GM21529 (cell line): ENCODE measurements around the gene SAMD4A.

Source experiments
- ATAC-seq: cut with Tn5 transposase; IDR thresholded peaks from one replicate; pipeline ENCODE4 v1.9.1; 2021; ENCODE audit not compliant: unreplicated experiment

The SAMD4A gene

DNA sequence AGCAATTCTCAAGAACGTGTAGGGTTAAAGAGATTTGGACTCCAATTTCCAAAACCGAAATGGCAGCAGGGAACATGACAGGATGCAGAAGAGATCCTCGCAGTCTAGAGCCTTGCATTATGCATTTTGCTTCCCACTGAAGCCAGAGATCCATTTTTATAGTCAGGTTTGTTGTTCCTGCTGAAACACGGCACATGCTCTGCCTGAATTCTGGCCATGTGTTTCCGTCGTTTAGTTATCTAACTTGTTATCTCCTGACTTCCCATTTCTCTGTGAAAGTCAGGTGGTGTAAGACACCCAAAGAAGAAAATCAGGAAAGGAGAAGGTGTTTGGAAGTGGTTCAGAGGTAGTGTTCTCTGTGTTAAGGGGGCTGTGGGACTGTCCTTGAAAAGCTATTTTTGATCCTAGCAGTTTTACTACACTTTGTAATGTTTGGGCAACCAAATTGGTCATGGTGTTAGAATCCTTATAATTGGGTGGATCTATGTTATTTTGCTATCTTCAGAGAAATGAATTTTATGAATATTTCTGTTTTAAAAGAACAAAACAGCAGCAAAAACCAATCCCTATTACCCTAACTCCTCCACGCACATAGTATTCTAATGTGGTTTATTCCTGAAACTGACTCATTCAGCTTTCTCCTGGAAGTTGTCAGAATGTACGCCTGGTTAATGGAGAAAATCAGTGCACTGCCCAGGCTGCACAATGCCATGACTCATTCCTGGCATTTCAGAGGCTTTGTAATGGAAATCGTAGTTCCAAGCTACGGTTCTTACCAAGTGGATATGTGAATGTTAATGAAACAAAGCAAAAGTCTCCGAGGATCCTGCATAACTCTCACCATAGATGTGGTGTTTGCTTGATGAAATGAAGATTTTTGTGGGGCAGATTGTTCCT lies 110.1 kb downstream of the SAMD4A start:
- no peak for ATAC-seq

DNA sequence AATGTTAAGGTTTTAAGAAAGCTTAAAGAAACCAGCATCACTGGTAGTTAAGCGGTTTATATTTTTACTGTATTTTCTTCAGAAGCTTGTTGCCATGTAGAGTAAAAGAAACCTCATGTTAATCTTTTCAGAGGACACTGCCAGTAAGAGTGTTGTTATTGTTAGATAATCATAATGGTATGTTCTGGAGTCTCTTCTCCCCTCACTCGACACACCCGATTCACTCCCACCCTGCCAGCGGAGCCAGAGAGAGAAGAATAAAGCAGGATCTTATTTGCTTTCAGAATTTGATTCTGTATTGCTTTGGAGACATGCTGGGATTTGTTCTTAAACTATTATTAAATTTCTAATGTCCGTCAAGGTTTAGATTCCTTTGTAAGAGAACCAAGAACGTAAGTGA lies 113.7 kb downstream of the SAMD4A start:
- ATAC-seq = no peak

DNA sequence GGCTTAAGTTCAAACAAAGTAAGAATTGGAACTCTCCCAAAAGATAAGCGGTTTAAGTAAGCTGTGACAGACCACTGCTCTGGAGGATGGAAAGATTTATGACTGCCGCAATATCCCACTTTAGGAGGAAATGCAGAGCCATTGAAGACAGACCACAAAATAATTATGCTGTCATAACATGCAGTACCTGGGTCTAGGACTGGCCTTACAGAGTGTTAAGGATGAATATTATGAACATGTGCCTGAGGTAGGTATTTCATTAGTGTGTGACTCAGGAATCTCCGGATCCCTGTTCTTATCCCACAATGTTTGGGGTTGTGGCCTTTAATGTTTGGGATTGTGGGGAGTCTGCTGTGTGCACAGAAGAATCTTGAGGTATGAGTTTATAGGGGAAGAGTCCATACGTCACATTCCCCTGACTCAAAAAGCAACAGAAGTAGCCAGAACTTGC lies 114.9 kb downstream of the SAMD4A start:
- no peak for ATAC-seq

DNA sequence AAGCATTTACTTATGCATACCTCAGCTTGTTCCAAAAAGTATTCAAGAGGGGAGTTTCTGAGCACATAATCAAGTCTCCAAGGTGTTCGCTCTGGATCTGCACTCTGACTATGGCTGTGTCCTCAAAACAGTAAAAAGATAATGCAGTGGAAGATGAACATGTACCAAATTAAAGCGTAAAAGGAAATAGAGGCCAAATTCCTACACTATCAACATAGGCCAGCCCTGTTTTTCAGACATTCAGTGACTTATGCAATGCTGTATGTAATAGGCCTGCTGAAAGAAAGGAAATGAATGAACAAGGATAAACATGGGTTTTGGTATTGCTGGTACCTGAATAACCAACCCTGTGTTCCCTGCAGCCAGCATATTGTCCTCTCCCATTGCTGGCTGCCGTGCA lies 115.7 kb downstream of the SAMD4A start:
- ATAC-seq = no peak

DNA sequence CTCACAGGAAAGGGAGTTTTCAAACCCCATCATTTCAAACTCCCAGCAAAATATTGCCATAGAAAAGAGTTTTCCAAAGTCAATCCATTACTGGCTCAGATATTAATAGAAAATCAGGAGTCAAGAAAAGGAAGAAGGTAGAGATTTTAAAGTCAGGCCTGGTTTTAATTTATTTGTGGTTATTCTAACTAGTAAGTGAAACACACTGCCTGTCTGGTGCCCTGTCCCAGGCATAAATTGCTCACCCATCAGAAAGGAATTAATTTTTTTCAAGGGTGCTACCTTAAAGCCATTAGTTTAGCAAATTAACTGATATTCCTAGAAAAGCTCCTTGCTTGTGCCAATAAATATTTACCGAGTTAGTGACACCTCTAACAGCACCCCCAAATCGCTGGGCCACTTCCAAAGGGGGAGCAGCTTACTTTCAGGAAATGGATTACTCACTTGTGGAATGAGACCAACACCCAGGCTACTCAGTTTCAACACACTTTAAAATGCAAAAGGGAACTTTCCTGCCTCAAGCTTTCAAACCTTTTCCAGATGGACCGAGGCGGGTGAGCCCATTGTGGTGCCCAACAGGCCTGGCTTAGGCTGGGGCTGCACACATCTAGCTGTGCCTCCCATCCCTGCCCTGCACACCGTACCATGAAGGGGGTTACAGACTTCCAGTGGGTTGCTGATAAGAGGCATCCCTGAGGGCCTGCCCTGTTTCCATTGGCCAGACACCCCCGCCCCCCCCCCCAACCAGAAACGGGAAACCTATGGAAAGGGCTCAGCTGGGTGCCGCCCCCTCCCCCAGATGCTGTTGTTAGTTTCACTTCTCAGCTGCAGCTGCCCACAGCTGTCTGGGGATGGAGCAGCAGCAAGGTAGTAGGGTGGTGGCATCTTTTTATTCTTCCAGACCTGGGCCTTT lies 117.2 kb downstream of the SAMD4A start:
- ATAC-seq = no peak

DNA sequence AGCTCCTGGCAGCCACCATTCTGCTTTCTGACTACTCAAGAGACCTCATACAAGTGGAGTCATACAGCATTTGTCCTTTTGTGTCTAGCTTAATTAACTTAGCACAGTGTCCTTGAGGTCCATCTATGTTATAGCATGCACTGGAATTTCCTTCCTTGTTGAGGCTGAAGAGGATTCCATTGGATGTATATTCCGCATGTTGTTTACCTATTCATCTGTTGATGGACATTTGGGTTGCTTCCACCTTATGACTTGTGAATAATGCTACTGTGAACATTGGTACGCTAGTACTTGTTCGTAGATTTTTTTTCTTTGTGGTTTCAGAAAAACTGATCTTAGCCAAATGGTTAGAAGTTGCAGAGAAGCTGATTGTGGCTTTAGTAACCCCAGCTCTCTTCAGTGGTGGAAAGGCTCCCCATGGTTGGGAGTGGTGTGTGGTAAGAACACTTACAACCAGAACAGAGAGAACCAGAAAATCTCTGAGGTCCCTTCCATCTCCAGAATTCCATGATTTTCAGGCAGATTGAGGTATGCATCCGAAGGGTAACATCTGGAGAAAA lies 118.4 kb downstream of the SAMD4A start:
- ATAC-seq = no peak

DNA sequence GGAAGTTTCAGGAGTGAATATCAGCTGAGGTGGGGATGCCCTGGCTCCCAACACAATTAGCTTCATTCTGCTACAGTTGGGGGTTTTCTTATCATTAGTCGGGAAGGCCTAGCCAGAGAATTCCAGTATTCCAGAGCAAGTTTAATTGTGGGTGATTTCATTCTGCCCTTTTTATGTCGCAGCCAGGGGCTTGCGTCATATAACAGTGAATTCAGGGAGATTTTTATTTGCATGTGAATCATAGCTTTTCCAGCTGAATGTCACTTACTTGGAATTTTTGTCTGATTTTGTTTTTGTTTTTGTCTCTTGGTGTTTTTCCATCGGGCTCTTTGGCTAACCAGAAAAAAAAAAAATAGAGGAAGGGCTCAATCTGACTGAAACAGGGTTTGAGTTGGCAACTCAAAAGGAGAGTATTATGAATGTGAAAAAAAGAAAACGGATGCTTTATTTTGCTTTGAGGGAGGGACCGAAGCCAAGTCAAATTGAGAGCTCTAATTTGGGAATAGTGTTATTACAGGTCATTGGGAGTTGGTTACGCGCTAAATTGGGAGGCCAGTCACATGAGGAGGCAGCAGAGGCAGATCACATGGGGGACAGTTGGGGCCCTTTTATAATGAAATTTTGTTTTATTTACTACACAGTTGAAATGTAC lies 119.4 kb downstream of the SAMD4A start:
- no peak for ATAC-seq

DNA sequence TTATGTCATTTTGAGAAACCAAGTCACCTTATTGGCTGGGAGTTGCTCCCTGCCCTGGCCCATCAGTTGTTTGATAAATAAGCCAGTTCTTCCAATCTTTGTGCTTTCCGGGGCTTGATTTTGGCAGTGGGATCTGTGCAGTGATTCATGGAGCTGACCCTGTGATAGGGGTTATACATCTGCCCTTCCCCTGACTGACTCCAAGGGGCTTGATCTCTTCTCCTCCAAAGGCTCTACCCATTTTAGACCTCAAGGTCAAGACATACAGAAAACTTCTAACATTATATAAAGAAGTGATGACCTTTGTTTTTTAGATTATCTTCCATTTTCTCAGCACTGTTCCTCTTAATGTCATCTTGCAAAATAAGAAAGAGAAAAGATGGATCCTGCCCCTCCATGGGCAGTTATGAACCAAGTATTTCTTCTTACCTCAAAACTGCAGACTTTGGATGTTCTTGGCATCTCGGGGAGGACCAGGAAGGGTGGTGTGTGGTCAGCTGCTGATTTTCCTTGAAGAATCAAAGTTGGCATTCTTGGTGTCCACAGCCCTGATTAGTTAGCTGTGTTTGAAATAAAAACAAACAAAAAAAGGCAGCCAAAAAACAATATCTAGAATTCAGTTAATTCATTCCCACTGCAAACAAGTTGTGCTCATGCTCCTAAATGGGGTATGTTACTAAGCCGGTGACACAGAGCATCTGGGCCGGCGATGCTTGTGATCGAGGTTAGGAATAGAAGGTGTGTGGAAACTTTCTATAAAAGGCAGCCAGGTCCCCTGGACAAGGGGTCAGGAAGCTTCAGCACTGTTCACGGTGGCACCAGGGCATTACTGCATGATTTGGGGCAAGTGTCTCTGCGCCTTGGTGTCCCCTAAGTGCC lies 120.2 kb downstream of the SAMD4A start:
- no peak for ATAC-seq

DNA sequence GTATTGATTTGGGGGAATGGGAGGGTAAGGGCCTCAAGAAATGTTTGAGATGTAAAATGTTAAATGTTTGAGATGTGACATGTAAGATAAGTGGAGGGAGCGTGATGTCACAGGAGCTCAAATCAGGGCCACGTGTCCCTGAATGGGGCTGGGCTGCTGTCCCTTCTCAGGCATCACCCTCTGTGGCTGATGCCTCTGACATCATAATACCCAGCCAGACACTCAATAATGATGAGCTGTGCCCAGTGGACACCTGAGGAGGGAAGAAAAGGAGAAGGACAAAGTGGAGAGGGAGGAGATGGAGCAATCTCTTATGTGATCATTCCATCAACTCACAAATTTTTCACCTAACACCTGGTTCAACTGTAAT lies 120.8 kb downstream of the SAMD4A start:
- no peak for ATAC-seq

DNA sequence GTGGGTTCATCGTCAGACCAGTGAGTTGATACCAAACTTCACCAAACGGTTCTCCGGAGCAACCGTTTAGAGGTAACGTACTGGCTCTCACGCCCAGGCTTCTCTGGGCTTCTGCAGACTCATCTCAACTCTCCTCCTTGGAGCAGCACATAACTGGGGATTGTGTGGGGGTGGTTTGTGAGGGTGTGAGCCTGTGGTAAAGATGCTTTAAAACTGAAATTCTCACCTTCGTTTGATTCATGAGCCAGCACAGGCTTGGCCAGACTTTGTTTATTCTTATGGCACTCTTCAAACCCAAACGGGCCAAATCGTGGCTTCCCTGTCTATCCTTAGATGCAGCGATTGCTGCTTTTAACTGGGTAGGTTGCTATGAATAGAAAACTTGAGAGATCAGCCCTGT lies 121.3 kb downstream of the SAMD4A start:
- ATAC-seq = no peak

DNA sequence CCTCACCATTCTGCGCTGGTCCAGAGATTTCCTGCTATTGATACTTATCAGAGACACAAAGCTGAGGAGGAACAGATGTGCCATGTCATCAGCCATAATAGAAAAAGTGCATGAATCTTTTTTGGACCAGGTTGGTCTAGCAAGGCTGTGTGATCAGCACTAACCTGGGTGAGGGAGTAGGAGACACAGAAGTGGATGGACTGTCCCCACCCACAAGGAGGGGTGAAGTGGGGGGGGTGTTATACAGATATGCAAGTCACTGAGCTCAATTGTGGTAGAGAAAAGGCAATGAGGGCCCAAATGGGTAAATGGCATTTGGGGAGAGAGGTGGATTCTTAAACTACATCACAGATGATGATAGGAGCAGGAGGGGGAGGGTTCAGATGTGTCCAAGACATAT lies 123.0 kb downstream of the SAMD4A start:
- ATAC-seq = no peak

DNA sequence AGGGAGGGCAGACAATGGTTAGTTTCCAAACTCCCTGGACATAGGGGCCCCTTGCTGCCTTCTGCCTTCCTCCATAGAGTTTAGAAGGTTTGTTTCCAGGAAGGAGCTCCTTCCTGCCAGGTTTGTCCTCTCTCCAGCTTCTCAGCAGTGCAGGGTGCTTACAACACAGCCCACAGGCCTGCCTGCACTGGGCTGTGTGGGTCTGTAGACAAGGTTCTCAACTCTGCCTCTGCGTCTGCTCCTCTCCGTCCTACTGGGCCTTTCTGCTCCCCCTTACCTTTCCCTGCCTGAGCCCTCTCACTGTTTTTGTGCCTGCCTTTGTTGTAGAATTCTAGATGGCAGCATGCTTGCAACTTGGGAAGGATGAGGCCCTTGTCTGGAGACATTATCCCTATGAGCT lies 124.0 kb downstream of the SAMD4A start:
- no peak for ATAC-seq

DNA sequence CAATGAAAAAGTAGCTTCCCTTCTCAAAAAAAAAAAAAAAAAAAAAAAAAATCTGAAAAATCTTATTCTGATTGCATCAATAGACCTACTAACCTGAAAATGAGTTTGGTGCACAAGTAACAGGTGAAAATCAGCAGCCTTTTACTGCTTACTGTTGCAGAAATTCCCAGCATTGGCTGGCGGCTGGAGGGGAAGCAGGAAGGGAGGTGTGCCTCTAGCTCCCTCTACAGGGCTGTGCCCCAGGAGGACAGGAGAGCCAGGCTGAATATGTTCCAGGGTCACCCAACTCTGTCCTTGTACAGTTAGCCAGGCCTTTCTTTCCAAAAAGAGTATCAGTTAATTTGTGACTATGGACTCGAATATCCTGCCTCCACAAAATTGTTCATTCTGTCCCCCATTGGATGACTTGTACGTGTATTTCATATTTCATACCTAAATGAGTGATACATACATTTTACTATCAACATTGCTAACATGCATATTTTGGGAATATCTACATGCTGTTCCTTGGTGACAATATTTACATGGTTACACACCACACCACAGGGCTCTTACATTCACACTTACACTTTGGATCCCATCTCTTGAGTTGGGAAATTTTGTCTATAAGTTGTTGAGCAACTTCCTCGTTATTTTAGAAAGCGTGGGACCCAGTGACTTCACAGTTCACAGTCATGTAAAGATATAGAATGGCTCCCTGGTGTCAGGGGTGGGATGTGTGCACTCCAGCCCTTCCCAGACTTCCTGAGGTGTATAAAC lies 124.8 kb downstream of the SAMD4A start:
- no peak for ATAC-seq

DNA sequence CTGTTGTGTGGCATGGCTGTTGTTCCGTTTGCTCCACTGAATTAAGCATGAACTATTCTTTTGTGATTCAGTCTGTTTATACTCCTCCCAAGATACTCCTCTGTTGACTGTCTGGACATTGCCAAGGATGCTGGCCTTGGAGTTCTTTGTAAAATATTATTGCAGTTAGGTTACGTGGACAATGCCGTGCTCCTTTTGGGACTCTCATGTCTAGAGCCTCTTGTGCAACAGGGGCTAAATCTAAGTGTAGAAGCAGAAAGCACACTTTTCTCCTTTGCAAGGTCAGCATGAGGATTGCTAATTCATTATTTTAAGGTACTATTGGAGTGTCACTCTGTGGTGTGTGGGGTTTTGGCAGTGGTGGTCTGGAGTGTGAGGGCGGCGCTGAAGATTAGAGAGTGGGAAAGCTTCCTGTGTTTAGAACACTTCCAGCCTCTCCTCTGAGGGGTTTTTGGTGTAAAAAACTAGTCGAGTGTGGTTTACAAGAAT lies 125.4 kb downstream of the SAMD4A start:
- no peak for ATAC-seq

DNA sequence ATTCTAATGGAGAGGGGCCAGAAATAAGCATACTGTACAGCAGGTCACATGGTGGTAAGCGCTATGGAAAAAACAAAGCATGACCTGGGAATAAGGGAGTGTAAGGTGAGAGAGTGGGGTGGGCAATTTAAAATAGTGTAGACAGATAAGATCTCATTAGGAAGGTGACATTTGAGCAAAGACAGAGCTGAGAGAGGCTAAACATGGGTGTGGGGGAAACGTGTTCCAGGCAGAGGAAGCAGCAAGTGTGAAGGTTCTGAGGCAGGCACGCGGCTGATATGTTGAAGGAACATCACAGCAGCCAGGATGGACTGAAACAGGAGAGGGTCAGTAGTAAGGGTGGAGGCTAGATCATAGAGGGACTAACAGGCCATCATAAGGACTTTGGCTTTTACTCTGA lies 126.8 kb downstream of the SAMD4A start:
- ATAC-seq = no peak

DNA sequence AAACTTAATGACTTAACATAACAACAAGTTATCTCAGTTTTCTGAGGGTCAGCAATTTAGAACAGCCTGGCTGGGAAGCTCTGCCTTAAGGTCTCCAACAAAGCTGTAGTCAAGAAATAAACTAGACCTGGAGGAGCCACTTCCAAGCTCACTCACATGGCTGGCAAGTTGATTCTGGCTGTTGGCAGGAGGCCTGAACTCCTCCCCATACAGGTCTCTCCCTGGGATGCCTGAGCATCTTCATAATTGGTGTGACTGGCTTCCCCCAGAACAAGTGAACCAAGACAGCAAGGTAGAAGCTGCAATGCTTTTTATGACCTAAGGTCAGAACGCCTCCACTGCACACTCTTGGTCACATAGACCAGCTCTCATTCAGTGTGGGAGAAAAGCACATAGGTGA lies 128.3 kb downstream of the SAMD4A start:
- no peak for ATAC-seq

DNA sequence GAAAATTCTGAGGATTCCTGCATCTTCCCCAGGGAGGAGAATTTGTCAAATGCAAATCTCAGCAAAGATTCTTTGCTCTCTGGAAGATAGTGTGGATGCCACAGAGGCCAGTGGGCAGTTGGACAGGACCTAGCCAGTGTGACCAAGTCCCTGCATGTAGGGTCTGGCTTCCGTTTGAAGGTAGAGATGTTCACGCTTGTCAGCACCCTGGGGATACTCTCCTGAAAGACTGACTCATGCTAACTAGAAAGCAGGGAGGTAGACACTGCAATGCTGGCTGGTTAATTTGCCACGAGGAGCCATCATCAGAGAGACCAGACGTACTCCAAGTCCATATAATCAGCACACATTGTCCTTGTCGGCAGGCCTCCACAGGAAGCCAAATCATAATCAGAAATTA lies 130.1 kb downstream of the SAMD4A start:
- ATAC-seq = no peak

DNA sequence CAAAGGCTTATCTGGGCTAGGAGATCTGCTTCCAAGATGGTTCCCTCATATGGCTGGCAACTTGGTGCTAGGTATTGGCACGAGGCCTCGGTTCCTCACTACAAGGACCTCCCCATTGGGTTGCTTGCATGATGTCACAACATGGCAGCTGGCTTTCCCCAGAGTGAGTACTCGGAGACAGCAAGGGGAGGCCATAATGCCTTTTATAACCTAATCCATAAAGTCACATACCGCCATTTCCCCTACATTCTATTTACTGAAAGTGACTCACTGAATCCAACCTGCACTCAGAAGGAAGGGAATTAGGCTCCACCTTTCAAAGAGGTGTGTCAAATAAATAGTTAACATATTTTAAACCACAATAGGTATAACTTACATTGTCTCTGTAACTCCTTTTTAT lies 130.9 kb downstream of the SAMD4A start:
- no peak for ATAC-seq

DNA sequence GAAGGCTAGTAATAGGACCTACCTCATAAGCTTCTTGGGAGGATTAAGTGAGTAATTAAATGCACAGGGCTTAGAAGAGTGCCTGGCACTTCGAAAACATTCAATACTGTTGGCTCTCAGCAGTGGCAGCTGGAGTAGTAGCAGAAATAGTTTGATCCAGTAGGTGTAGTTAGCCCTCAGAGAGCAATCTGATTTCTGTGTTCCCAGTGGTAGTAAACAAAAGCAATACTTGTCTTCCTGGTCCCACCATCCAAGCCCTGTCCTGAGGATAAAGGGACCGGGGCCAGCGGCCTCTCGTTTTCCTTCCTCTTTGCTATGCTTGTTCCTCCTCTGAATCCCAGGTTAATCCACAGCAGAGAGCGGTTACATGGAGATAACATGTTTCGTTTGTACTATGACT lies 131.6 kb downstream of the SAMD4A start:
- ATAC-seq = no peak
